NCI-H146 treated with DMSO at 0.1 percent for 48 hours (cell line): ENCODE results near the gene NAPB.
A peak's percentile ranks its signal among the peaks of the same experiment; 100 is the strongest.
"Not testable (repeated sequence)": the region's sequence is repeated elsewhere in the genome, so short reads cannot be mapped to it uniquely, and the experiment has no call there.

ENCODE experiments used
- DNase-seq: peaks from one replicate; lab custom pipeline; 2025; ENCODE audit not compliant: unreplicated experiment; lab: John Stamatoyannopoulos, UW

NAPB gene

DNA sequence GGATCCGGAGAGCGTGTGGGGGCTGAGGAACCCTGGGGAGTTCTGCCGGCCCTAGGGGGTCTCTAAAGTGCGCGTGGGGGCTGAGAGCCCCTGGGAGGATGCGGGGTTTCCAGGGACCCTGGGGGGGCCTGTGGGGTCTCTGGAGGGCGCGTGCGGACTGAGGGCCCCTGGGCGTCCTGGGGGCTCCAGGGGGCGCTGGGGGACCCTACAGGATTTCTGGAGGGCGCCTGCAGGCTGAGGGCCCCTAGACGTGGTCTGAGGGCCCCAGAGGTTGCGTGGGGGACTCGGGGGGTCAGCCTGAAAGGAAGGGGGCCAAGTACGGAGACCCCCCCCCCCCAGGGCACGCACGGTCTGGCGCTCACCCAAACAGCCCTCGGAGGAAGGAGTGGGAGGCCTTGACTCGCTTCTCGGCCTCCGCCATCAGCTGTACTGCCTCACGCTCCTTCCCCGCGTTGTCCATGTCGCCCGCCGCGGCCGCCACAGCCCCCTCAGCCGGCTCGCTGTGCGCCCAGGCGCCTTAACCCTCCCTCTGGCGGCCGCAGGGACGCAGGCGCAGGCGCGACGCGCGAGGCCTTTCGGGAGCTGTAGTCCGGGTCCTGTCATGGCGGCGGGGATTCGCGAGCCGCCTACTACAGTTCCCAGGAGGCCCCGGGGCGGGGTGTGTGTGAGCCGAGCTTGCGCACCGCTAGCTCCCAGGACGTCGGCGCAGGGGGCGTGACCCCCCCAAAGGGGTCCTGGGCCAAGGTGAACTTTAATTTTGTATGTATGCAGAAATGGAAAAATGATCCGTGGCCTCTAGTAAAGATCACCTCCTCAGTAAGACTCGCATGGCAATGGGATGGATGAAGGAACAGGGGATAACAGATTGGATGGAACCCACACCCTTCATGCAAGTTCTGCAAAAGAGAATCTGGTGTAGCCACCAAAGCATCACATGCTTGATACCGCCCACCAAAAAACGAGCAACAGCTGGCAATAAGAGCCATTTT lies at the start of gene NAPB:
NAPB (minus strand) TSS at position 546 of the 989 bp plus-strand sequence; CDS start at position 460, 86 bp downstream.
- peak; percentile 89 for DNase-seq

DNA sequence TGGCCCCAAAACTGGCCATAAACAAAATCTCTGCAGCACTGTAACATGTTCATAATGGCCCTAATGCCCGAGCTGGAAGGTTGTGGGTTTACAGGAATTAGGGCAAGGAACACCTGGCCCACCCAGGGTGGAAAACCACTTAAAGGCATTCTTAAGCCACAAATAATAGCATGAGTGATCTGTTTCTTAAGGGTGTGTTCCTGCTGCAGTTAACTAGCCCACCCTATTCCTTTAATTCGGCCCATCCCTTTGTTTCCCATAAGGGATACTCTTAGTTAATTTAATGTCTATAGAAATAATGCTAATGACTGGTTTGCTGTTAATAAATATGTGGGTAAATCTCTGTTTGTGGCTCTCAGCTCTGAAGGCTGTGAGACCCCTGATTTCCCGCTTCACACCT lies 45.7 kb upstream of the NAPB start:
- not testable (repeated sequence) for DNase-seq

DNA sequence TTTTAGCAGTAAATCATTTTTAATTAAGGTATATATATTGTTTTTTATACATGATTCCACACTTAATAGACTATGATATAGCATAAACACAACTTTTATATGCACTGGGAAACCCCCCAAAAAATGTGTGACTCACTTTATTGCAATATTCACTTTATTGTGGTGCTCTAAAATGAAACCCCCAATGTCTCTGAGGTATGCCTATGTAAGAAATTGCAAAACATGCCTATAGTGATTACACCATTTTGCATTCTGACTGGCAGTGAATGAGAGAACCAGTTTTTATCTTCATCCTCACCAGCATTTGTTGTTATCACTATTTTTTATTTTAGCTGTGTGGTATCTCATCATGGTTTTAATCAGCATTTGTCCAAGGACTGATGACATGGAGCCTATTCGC lies 39.9 kb upstream of the NAPB start:
- DNase-seq = no peak

DNA sequence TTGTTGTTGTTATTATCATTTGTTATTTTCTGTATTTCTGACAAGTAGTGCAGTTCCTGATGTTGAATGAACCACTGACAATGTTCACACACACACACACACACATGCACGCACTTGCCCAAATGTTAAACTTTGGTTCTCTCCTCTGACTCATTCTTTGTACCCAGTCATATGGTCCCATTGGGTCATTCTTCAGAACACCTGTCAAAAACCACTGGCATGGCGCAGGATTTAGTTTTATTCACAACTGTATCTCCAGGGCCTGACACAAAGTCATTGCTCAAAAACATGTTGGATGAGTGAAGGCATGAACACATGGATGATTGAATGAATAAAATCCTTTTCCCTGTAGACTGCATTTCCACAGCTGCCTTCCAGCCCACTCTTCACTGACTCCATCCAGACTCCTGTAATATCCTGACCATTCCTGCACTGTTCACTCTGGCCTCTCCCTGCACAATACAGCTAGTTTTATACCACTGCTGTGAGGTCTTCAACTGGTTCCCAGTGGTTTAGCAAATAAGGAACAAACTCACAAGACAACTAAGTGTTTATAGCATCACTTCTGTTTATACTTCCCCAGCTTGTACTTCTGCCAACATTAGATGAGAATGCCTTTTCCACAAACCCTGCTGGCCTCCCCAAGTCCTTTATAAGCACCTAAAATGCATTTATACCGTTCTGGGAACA lies 38.3 kb upstream of the NAPB start:
- no peak for DNase-seq

DNA sequence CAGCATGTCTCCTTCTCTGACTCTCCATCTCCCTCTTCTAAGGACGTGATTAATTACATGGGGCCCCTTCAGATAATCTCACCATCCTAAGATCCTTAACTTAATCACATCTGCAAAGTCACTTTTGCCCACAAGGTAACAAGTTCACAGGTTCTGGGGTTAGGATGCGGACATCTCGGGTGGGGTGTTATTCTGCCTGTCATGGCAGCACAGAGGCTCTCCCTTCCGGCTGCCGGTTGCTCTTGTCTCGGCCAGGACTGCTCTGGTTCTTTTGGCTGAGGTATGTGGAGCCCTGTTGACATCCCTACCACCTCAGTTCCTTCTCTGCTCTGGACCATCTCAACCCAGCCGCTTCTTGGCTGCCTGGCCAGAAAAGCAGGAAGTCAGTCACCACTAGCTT lies 35.6 kb upstream of the NAPB start:
- no peak for DNase-seq

DNA sequence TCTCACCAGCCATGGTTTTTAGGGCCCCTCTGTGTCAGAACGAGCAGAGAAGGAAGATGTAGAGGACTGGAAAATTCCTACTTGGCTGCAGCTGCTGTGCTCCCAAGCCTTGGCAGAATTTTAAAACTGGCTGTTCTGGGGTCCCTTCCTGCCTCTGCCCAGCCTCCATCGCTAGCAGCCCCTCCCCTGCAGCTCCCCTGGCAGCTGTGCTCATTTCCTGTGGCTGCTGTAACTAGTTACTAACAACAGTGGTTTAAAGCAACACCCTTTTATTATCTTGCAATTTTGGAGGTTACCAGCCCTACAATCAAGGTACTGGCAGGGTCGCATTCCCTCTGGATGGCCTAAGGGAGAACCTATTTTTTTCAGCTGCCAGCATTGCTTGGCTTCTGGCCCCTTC lies 35.1 kb upstream of the NAPB start:
- no peak for DNase-seq

DNA sequence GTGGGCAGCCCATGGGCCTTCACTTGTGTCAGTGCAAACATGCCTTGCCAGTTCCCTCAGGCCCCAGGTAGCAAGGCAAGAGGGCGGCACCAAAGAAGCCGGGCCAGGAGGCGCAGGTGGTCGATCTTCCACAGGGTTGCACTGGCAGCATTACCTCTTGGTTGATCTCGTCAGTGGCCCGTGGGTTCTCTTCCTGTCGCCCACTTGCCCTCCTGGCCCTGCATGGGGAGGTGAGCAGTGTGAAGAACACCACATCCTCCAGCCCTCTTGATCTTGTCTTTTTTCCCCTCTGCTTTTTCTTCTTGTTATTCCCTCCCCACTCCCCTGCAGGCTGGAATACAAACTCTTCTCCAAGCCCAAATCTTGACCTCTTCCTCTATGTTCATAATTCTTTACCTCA lies 34.4 kb upstream of the NAPB start:
- DNase-seq = no peak

DNA sequence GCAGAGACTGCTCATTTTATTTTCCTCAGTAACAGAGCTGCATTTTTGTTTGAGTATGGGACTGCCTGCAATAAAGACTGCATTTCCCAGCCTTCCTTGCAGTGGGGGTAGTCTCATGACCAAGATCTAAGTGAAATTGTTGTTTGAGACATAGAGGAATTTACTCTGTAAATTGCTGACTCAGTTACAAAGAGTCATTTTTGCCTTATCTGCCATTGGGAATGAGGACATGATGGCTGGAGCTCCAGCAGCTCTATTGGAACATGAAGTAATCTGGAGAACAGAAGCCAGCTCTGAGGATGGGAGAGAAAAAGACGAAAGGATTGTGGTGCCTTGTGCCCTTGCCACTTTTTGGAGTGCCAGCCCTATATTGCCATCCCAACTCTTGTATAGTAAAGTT lies 33.5 kb upstream of the NAPB start:
- no peak for DNase-seq

DNA sequence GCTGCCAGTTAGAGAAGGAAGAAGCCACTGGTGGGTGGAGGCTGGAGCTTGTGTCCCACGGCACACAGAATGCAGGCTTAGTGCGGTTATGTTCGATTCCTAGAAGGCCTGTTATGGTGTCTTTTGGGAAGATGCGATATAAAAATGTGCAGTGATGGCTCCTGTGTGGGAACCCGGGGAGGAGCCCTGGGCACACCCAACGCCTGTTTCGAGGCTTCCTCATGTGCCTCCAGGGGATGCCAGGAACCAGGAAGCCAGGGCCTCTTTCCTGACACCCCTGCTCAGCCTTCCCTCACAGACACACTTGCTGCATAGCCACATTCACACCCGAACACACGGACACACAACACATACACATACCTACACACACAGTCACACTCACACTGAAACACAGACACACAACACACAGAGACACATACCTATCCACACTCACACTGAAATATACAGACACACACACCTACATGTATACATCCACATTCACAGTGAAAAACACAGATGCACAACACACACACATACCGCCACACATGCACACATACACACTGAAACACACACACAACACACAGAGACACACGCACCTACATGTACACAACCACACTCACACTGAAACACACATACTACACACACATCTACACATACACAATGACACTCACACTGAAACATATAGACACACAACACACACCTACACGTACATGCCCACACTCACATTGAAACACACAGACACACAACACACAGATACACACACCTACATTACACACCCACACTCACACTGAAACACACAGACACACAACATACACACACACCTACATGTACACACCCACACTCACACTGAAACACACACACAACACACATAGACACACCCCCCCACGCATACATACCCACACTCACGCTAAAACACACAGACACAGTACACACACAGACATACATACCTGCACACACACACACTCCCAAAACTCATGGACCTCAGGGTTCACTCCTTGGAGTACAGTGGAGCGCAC lies 32.6 kb upstream of the NAPB start:
- no peak for DNase-seq

DNA sequence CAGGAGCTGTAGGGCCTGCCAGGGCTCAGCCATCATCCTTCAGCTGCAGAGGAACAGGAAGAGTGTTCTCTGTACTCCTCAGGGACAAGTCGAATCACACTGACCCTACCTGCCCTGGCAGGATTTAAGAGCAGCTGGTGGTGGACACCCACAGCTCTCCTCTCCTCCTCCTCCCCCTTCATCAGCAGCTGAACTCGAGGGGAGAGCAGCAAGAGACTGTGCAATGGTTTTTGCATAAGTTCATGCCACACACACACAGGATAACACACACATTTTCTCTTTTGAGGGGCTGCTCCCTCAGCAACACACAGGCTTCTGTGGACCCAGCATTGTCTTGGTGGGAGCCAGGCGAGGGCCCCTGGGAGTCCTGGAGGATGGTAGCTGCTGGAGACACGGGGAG lies 31.5 kb upstream of the NAPB start, which contains the start of gene CST11:
CST11 (minus strand) TSS at position 101 of the 400 bp plus-strand sequence; CDS start at position 36, 65 bp downstream.
- no peak for DNase-seq

DNA sequence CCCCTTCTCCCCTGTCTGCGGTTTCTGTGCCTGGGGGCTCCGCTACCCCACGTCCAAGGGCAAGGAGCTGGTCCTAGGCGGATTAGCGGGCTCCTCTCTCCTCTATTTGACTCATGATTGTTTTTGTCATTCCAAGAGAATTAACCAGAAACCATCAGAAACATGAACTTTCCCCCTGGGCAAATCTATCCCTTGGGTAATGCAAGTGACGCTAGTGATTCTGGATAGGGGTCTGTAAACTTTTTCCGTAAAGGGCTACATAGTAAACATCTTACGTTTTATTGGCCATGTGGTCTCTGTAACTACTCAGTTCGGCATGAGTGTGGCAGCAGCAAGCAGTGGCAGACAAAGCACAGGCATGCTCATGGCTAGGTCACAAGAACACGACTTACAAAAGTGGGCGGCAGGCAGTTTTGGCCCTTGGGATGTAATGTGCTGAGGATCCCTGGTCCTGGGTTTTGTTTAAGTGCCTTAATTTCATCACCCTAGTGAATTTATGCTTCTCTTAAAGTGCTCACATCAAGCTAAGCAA lies 30.7 kb upstream of the NAPB start:
- DNase-seq = no peak

DNA sequence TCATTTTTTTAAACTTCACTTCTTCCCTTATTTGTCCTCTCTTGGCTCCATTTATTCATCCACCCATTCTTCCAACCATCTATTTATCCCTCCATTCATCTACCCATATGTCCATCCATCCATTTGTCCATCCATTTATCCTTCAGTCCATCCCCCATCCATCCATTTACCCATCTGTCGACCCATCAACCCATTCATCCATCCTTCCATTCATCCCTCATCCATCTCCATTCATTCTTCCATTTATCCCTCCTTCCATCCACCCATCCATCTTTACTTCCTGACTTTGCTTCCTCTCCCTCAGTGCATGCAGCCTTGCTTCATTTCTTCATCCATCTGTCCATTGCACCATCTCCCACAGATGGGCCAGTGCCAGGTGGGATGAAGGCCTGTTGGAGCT lies 29.6 kb upstream of the NAPB start:
- DNase-seq = no peak

DNA sequence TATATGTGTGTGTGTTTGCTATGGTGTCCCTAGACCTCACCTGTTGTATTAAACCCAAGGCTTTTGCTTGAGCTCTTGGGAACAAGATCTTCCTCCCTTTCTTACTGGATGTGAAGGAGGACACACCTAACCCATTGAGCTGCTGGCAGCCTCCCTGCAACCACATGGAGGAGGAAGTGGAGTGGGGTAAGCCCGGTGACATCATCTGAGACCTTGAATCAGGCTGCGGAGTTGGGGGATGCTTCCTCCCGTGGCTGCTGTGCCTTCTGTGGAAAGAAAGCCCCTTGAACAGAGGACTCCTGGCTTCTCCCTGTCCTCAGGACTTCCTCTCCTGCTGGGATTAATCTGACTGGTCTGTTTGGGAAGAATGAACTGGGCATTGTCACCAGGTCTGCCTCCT lies 28.1 kb upstream of the NAPB start:
- no peak for DNase-seq

DNA sequence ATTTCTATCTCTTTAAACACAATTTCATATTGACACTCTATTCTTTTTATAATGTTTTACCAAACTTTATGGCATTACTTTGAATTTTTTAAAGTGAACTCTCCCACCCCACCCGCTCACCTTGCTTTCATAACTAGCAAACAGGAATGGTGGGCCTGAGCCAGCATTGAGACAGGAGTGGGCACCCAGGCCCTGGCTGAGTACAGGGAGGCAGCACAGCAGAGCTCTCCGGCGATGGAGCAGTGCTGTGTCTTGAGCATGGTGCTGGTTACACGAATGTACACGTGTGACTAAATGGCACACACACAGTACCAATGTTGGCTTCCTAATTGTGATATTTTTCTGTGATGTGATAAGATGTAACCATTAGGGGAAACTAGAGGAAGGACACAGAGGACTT lies 26.9 kb upstream of the NAPB start:
- DNase-seq = no peak

DNA sequence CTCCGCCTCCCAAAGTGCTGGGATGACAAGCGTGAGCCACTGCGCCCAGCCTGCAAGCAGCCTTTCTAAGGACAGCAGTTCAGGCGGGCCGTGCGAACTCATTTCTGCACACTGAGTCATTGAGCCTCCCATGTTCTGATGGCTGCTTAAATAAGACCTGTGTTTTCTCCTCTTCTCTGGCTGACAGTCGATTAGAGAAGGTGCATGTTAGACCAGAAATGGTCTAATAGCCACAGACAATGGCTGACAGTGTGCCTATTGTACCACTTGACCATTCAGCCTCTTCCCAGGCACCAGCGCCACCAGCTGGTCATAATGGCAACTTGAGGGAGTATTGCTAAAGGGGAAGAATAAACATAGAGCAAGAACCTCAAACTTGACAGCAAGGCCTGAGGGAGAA lies 25.2 kb upstream of the NAPB start:
- peak; percentile 76 for DNase-seq

DNA sequence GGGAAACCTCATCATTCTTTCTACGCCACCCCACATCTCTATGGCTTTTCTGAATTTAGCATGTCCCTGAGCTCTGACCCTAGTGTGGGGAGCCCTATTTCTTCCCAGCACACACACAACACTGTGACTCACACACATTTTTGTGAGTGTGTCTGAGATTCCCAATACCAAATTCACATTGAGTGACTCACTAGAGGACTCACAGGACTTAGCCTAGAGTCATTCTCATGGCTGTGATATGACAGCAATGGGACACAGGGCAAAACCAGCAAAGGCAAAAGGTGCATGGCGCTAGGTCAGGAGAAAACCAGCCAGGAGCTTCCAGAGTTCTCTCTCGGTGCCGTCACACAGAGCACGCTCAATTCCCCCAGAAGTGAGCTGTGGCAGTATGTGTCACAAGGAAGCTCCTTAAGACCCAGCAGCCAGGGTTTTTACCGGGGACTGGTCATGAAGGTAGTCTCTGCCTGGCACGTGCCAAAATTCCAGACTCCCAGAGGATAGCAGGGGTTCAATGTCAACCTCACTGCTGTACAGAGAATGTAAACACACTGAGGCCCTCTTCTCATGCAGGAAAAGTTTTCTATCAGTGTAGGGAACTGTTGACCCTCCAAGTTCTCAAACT lies 24.4 kb upstream of the NAPB start:
- DNase-seq = no peak

DNA sequence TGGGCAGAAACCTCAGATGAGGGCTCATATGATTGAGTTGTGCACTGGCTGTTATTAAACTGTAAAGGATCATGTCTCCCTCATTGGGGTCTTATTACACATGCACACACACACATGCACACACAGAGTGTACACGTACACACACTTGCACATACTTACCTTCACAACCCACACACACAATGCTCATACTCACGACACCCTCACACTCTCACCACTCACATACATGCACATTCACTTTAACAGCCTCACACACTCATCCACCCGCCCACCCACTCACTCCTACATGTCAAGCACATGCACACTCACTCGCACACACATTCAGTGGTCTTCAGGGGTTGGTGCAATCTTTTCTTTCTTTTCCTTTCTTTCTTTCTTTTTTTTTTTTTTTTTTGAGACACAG lies 23.6 kb upstream of the NAPB start:
- no peak for DNase-seq

DNA sequence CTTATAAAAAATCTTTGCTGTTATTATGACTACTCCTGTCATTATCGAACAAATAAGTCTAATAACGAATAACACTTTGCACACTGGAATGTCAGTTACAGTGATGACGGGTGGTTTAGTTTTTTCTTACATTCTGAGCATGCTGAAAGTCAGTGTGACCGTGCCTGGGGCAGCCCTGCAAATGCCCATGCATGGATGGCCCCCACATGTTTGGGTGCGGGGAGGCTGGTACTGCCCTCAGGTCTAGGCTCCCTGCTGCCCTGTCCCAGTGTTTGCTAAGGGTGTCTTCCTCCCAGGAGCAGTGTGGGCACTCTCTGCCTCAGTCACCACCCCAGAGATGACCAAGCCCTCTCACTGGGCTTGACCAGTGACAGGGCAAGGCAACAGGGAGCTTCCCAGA lies 21.1 kb upstream of the NAPB start:
- no peak for DNase-seq

DNA sequence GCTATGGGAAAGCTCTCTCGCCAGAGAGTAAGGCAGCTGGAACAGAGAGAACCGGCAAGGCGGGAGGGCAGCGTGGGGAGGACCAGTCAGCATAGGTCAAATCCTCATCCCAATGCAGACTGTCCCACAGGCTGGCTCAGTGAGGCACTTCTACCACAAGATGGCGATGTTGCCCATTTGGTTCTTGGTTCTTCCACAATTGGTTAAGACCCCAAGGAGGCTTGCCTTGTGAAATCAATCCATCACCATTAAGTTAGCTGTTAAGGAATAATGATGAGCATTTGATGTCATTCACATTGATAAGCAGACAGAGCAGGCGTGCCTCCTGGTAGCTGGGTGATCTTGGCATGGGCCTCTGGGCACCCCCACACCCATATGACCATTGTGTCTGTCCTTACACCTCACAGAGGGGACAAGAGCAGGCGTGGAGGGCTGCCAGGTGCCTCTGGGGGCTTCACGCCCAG lies 20.6 kb upstream of the NAPB start:
- peak; percentile 31 for DNase-seq

DNA sequence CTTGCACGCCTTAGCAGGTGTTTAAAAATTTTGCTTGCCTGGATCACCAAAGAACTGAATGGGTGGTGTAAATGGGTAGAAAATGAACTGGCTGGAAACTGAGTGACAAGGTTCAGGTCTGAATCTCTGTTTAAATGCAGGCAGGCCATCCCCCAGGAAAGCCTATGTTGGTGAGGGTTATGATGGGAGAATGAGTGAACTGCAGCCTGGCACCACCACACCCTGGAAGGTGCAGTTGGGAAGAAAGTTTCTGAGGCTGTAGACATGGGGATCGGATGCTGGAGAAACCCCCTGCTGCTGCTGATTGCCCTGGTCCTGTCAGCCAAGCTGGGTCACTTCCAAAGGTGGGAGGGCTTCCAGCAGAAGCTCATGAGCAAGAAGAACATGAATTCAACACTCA lies 18.7 kb upstream of the NAPB start:
- DNase-seq = no peak
